PC-9 (cell line): ENCODE results near the gene ORAI2. TPM values are rescaled to one million over a fixed set of nuclear protein-coding genes. Genes with fewer than 3 reads are reported as not detected.

Source experiments
- BruUV-seq: library from RNA; stranded (reverse); fragments of 400-500 nt; replicated peaks from 2 replicates; lab custom pipeline; 2021; lab: Mats Ljungman, UMichigan
- CTCF ChIA-PET: fragments of 300-600 bp; sonication (Branson Sonifier 250); formaldehyde crosslinking; loops from one replicate; lab custom pipeline; 2022; ENCODE audit warnings: antibody characterized with exemption; lab: Charles Lee
- POLR2A ChIA-PET: fragments of 300-600 bp; sonication (Branson Sonifier 250); formaldehyde crosslinking; loops from one replicate; lab custom pipeline; 2022; ENCODE audit warnings: antibody characterized with exemption; ENCODE audit not compliant: unreplicated experiment; lab: Charles Lee
- DNase-seq, 2 experiments: peaks; one replicate each; pipeline versions ENCODE4 v3.0.0 to v3.0.0-alpha.2; 2015 to 2022; ENCODE audit warnings: mixed read lengths in 1 of 2
- H2AFZ ChIP-seq: fragments of 200-600 bp; sonication (generic); 2 replicates; pipeline ENCODE4 v1.8.1; 2017; ENCODE audit warnings: antibody characterized with exemption
- H3F3A ChIP-seq: fragments of 200-600 bp; sonication (generic); 2 replicates; pipeline ENCODE4 v1.8.1; 2017; ENCODE audit warnings: antibody characterized with exemption, mild to moderate bottlenecking, low read depth; ENCODE audit not compliant: insufficient read depth
- H3K27ac ChIP-seq: fragments of 200-600 bp; sonication (generic); 2 replicates; pipeline ENCODE4 v1.6.1; 2016; ENCODE audit warnings: mixed run types
- H3K27me3 ChIP-seq: fragments of 200-600 bp; sonication (generic); 2 replicates; pipeline ENCODE4 v1.6.1; 2016; ENCODE audit warnings: low read depth, mixed run types; ENCODE audit not compliant: insufficient read depth
- H3K36me3 ChIP-seq: fragments of 200-600 bp; sonication (generic); 2 replicates; pipeline ENCODE4 v1.6.1; 2016; ENCODE audit warnings: low read depth, mixed run types
- H3K4me1 ChIP-seq: fragments of 200-600 bp; sonication (generic); replicated peaks from 2 replicates; pipeline ENCODE4 v1.6.1; 2016; ENCODE audit warnings: mixed run types; ENCODE audit not compliant: insufficient read depth
- H3K4me2 ChIP-seq: fragments of 200-600 bp; sonication (generic); 2 replicates; pipeline ENCODE4 v1.6.1; 2017; ENCODE audit warnings: mixed run types
- H3K4me3 ChIP-seq: fragments of 200-600 bp; sonication (generic); 2 replicates; pipeline ENCODE4 v1.6.1; 2016; ENCODE audit warnings: mixed run types
- H3K79me2 ChIP-seq: fragments of 200-600 bp; sonication (generic); 2 replicates; pipeline ENCODE4 v1.6.1; 2017; ENCODE audit warnings: low read depth, mixed run types
- H3K9me2 ChIP-seq: fragments of 200-600 bp; sonication (generic); 2 replicates; pipeline ENCODE4 v1.8.1; 2017; ENCODE audit warnings: mild to moderate bottlenecking; ENCODE audit not compliant: insufficient read depth
- H3K9me3 ChIP-seq: fragments of 200-600 bp; sonication (generic); 2 replicates; pipeline ENCODE4 v1.8.1; 2016; ENCODE audit warnings: low read depth; ENCODE audit not compliant: insufficient read depth
- H4K20me1 ChIP-seq: fragments of 200-600 bp; sonication (generic); 2 replicates; pipeline ENCODE4 v1.8.1; 2017; ENCODE audit not compliant: insufficient read depth
- CTCF ChIP-seq: fragments of 200-600 bp; sonication (generic); conservative IDR thresholded peaks from 2 replicates; pipeline ENCODE4 v1.6.1; 2017; ENCODE audit warnings: mixed run types, antibody characterized with exemption, mild to moderate bottlenecking, moderate library complexity
- EZH2 ChIP-seq: fragments of 200-600 bp; sonication (generic); IDR thresholded peaks from 2 replicates; pipeline ENCODE4 v1.8.0; 2017; ENCODE audit warnings: antibody characterized with exemption, low read depth
- intact Hi-C: fragments of 100-400 bp; cut with micrococcal nuclease; formaldehyde crosslinking; loops from one replicate; pipeline ENCODE4 v1.10.0; 2022; ENCODE audit not compliant: unreplicated experiment
- total RNA-seq: library from RNA; stranded (reverse); gene quantifications from 2 replicates; pipeline ENCODE4 v1.2.3, GENCODE V29; 2021

Gene ORAI2
- total RNA-seq, 1 experiment from 2014 or later = 53.3 TPM

DNA sequence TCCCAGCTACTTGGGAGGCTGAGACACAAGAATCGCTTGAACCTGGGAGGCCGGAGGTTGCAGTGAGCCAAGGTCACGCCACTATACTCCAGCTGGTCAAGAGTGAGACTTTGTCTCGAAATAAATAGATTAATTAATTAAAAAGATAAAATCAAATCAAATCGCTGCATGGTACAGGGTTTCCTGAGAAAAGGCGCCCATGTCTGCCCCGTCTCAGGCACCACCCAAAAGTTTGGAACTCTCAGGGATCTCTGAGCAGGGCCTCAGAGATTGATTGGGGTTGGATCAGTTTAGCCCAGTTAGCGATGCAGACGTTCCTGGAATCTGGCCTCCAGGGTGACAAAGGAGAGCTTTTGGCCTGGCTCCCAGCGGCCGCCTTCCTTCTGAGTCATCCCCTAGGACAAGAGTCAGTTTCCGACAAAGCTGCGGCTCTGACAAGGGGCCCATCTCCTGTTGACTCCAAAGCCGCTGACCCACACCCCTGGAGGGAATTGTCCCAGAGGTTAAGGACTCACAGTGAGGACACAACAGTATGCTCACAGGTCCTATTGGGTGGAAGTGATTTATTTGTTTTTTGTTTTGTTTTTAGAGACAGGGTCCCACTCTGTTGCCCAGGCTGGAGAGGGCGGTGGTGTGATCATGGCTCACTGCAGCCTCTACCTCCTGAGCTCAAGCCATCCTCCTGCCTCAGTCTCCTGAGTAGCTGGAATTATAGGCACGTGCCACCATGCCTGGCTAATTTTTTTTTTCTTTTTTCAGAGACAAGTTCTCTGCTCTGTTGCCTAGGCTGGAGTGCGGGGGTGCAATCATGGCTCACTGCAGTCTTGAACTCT, 6.8 kb downstream of the ORAI2 start:
- Histone ChIP-seq H3K79me2 (no peaks in the 10 kb centered on the region), H3K9me3 (no peaks in the 10 kb centered on the region), H3K9me2 (no peaks in the 10 kb centered on the region), H3K4me3 (no peak overlapping the region), H2AFZ (no peak overlapping the region), H3K36me3 (no peaks in the 10 kb centered on the region), H3F3A (peaks cover 16% of the 10 kb centered on the region; the same call in 1 of the 2 replicates), H3K27me3 (no peaks in the 10 kb centered on the region), H3K4me1 (peaks cover 16% of the 10 kb centered on the region), H3K27ac (peak overlapping the region; percentile 55), H3K4me2 (peak overlapping the region; percentile 29), H4K20me1 (no peaks in the 10 kb centered on the region; the same call in 1 of the 2 replicates)
- no peak for TF ChIP-seq CTCF
- DNase-seq = peak; percentile 86 to 93
- CTCF ChIA-PET = interaction anchor here (0.6 to 1.1 kb wide), 2 partner anchors 8 to 27 kb away, joined by 4 to 6 read pairs; no protein-coding TSS in a partner anchor
- intact Hi-C loops = loop anchor here (1.0 kb wide), 1 partner anchor 8 kb away; no protein-coding TSS in a partner anchor
- POLR2A ChIA-PET = interaction anchor here (0.7 kb wide), 1 partner anchor 45 kb away, joined by 4 read pairs; no protein-coding TSS in a partner anchor
- no TSS peak for BruUV-seq

DNA sequence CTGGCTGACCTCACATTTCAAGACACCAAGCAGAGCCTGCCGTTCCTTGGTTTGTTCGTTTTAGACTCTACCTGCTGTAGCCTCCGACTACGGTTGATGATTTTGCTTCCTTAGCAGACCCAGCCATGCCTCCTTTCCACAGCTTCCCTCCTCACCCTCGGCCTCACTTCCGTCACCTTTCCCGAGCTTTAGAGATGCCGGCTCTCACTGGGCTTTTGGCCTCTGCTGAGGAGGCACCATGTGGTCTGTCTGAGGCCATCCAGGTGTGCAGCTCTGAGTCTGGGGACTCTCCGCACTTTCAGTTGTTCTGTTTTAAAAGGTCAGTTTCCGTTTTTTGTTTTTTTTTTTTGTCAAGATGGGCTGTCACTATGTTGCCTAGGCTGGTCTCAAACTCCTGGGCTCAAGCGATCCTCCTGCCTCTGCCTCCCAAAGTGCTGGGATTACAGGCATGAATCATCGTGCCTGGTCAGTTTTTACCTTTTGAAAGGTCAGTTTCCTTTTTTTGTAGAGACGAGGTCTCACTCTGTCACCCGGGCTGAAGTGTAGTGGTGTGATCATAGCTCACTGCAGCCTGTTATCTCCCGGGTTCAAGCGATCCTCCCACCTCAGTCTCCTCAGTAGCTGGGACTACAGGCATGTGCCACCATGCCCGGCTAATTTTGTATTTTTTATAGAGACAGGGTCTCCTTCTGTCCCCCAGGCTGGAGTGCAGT, 11.7 kb downstream of the ORAI2 start:
- Histone ChIP-seq H3K79me2 (no peaks in the 10 kb centered on the region), H3K4me3 (no peak overlapping the region), H3K4me2 (no peak overlapping the region), H3K9me3 (no peaks in the 10 kb centered on the region), H3K36me3 (no peaks in the 10 kb centered on the region), H3K9me2 (no peaks in the 10 kb centered on the region), H2AFZ (no peak overlapping the region), H3K4me1 (peaks cover 8% of the 10 kb centered on the region), H4K20me1 (no peaks in the 10 kb centered on the region; the same call in 1 of the 2 replicates), H3F3A (peaks cover 9% of the 10 kb centered on the region; the same call in 1 of the 2 replicates), H3K27ac (no peak overlapping the region), H3K27me3 (no peaks in the 10 kb centered on the region)
- BruUV-seq = no TSS peak
- POLR2A ChIA-PET = no interaction called here
- intact Hi-C loops = no loop called here
- CTCF ChIA-PET = no interaction called here
- no peak for DNase-seq
- TF ChIP-seq CTCF = no peak

DNA sequence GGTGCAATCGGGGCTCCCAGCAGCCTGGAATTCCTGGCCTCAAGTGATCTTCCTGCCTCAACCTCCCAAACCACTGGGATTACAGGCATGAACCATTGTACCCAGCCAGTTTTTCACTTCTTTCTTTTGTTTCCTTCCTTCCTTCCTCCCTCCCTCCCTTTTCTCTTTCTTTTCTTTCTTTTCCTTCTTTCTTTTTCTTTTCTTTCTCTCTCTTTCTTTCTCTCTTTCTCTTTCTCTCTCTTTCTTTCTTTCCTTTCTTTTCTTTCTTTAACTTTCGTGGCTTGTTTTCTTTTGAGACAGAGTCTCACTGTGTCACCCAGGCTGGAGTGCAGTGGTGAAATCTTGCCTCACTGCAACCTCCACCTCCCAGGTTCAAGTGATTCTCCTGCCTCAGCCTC, 12.3 kb downstream of the ORAI2 start:
- H3K9me2 ChIP-seq = no peaks in the 10 kb centered on the region
- H3K27ac ChIP-seq = no peak overlapping the region
- no peaks in the 10 kb centered on the region for H3K79me2 ChIP-seq
- H4K20me1 ChIP-seq = no peaks in the 10 kb centered on the region; the same call in 1 of the 2 replicates
- no peak for DNase-seq
- no peaks in the 10 kb centered on the region for H3K27me3 ChIP-seq
- no peak overlapping the region for H3K4me2 ChIP-seq
- no peaks in the 10 kb centered on the region for H3K9me3 ChIP-seq
- TF ChIP-seq EZH2 = no peak
- TF ChIP-seq CTCF = no peak
- CTCF ChIA-PET = no interaction called here
- POLR2A ChIA-PET = no interaction called here
- no peak overlapping the region for H2AFZ ChIP-seq
- peaks cover 3% of the 10 kb centered on the region; the same call in 1 of the 2 replicates for H3F3A ChIP-seq
- BruUV-seq = no TSS peak
- H3K36me3 ChIP-seq = no peaks in the 10 kb centered on the region
- H3K4me3 ChIP-seq = no peak overlapping the region
- intact Hi-C loops = no loop called here
- peaks cover 3% of the 10 kb centered on the region for H3K4me1 ChIP-seq
